ELF-1 (cell line): ENCODE data around the gene FABP2.
A peak's percentile ranks its signal among the peaks of the same experiment; 100 is the strongest.
"Not testable (repeated sequence)": the region's sequence is repeated elsewhere in the genome, so short reads cannot be mapped to it uniquely, and the experiment has no call there.

Experiments
- DNase-seq: peaks from one replicate; pipeline ENCODE4 v3.0.0-alpha.2; 2016; ENCODE audit warnings: low read depth, low spot score

FABP2 gene

DNA sequence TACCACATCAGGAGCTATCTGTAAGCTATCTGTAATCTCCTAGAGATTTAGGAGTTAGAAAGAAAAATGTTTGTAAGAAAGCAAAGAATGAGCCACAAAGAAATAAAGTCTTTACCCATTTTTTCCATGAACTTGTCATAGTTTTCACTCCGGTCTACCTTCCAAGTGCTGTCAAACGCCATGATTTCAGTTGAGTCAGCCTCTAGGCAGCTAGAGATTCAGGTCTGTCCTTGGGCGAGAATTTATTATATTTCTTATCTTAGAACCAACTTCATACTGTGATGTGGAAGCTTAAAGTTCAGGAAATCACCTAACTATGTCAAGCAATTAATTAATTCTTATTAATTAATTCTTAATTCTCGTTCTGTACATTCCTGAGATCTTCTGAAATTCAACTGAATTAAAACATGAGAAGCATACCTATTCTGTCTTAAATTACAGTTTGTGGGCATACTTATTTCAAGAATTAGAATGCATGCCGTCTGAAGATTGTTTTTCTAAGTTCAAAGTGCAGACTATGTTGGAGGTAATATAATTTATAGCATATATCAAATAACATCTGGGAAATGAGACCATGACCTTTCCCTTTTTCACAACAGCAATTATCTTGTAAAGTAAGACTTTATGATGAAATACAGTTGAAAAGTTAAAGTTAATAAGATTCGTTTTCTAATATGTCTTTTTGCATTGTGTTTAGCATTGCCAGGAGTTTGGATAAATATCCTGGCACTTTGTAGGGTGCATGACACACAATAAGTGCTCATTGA is at the start of gene FABP2:
Gene FABP2, minus strand, starts transcription at position 218 of the 767 bp plus-strand sequence. Its CDS starts 36 bp downstream, at position 182.
- no peak for DNase-seq

DNA sequence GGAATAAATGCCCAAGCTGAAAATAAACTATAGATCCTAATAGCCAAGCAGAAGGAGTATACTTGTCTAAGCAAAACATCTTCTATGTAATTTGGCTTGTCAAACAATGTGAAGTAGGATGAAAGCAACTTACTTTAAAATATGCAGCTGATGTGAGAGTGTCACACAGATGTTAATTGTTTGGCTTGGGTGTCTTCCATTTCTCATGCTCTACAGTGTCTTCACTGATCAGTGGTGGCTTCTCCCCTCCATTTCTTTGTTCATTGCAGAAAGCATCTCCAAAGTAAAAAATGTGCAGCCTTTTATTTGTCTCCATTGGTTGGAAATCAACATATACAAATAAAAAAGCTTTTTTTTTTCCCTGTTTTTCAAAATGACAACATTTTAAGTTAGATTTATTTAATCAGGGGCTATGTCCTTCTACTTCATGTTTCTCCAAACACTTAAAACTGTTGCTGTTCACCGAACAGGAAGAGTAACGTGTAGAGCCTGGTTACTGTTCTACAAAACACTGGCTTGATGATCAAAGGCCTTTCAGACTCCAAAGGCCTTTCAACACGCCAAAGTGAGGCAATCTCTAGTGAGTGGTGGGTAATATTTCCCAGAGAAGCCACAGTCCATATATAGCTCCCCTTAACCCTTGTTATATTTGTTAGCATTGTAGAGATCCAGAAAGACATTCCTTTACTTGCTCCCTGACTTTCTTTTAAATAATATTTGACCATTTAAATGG is 49.2 kb upstream of the FABP2 start:
- not testable (repeated sequence) for DNase-seq

DNA sequence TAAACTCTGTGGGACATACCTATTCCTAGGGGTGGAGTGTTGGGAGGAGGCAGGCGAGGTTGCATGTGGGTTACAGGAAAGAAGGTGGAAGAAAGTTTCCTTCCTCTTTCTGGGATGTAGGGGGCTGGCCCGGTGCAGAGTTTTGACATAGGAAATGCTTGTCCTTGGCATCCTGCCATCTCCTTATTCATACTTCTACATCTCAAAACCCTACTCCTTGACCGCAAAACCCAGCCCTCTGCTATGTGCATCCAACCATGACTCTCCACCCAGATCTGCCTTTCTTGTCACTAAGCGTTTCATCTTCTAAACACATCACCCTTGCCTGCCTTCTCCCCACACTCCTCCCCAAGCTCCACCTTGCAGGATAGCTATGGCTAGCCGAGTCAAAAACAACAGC is 48.5 kb upstream of the FABP2 start:
- not testable (repeated sequence) for DNase-seq

DNA sequence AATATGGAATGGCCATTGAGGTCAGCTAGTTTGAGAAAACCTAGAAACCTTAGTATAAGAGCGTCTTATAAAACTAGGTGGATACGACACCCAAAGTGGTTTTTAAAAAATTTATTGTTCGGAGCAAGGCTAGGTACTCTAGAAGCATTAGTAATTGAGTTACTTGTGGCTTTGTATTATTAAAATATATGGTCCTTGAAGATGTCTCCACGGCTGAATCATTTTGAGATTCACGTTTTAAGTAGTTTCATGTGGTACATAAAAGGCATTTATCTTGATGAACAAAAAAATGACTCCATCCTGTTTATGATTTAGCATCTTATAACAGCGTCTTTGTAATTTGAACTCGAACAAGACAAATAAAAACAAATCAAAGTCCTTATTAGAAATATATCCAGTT is 44.9 kb upstream of the FABP2 start:
- DNase-seq = not testable (repeated sequence)

DNA sequence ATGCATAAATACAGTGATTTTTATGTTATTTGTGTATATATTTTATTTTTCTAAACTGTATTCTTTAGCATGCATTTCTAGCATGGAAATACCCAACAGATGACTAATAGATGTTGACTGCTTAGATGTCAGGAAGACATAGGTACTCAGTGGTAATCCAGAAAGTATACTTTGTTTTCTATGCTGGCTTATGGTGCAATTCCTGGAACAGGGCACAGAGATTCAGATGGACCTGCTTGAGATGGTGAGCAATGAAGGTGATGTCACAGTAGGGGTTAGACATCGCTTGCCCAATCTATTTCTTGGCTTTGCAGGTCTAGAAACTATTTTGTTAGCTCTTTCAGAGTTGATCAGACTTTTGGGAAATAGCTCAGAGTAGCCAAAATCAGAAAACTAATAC is 42.3 kb upstream of the FABP2 start:
- not testable (repeated sequence) for DNase-seq

DNA sequence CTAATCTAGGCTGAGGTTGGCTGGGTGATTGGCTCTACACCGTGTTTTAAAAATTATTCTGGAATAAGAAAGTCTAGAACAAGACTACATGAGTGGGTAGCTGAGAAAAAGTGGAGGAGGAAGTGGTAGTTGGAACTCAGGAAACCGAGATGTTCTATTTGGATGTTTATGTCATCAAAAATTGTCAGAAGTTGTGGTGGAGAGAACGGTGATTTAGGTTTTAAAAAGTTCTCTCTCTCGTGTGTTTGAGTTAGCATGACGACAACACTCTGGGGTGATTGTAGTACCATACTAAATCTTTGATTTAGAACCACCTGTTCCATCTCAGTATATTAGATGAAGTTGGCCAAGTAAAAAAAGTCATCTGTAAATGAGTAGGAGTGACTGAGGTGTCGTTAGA is 41.4 kb upstream of the FABP2 start:
- DNase-seq = not testable (repeated sequence)

DNA sequence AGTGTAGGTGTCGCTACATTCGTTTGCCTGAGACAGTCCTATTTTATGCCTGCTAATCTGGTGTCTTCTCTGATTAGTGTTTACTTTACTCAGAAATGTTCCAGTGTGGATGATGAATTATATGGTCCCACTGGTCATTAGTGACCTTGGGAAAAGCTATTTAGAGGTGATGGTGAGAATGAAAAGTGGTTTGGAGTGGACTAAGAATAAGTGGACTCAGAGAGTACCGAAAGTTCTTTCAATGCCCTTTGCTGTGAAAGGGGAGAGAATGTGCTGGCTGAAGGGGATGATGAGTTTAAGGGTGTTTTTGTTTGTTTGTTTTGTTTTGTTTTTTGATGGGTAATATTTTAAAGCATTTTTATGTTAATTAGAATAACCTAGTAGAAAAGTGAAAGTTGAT is 40.5 kb upstream of the FABP2 start:
- not testable (repeated sequence) for DNase-seq

DNA sequence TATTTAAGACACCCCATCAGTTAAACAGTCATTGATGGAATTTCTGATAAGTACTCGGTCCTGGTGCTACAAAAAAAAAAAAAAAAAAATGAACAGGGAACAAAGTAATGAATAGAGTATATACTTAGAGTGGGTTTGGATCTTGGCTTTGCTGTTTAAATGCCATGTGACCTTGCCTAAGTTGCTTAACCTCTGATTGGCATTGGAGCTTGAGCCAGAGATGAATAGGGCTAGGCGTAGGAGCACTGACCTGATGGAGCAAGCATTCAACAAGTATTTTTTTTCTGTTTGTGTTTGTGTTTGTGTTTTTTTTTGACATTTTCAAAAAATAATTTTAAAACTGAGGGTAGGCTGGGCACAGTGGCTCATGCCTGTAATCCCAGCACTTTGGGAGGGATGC is 37.9 kb upstream of the FABP2 start:
- DNase-seq = not testable (repeated sequence)

DNA sequence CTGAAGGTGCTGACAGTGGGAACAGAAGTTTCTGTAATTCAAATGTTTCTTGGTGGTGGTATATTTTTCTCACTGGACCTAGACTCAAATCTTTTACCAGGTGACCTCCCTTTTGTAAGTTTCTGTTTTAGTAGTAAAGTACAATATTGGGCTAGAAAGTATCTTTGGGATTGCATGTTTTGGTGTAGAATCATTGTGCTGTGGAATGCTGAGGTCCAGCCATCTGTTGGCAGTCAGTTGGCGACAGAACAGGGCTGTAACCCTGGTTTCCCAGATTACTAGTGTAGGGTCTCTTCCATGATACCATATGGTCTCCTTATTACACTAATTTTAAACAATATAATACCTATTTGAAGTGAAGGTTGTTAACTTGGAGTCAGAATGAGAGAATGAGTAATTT is 34.9 kb upstream of the FABP2 start:
- not testable (repeated sequence) for DNase-seq

DNA sequence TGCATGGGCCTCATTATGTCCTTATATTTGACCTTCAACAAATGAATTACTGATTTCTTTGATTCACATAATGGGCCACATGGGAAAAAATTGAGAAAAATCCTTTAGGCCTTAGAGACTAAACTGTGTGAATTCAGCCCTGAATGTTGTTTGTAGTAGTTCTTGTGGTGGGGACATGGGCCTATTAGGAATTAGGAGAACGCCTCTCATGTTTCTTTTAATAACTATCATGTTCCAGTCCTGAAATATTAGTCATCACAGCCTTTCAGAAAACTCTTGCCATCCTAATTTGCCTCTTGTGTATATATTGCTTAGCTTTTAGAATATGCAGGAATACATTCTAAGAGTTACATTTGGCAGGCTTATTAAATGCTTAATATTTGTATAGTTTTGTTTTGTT is 34.1 kb upstream of the FABP2 start:
- not testable (repeated sequence) for DNase-seq

DNA sequence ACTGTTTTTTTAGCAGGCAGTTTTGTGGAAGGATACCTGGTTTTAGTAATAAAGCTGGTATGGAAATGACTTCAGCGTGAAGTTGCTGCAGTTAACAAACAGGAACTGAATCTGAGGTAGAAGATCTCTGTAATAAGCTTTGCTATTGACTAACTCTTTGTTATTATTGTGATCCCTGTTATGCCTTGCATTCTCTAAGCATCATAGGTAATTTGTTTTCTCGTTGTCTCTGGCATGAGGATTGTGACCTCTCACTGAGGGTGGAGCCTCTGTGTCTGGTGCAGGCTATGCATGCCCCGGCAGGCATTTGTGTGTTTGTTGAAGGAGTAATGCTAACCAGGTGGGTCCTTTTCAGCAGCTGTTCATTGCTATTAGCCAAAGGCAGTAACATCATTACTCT is 31.4 kb upstream of the FABP2 start:
- not testable (repeated sequence) for DNase-seq

DNA sequence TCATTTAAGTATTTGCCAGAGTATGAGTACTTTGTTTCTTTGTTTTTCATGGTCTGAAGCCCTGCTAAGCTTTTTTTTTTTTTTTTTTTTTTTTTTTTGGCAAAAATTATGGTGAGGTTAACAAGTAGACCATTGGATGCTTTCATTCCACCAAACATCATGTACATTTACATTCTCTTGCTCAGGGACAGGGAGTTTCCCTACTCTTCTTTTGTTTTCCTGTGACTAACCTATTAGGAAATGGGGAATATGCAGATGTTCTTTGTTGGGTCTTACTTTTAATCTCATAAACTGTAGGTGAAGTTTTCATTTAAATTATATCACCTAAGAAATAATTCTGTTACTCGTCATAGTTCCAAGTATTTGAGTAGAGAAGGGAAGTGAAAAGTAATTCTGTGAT is 26.2 kb upstream of the FABP2 start:
- not testable (repeated sequence) for DNase-seq

DNA sequence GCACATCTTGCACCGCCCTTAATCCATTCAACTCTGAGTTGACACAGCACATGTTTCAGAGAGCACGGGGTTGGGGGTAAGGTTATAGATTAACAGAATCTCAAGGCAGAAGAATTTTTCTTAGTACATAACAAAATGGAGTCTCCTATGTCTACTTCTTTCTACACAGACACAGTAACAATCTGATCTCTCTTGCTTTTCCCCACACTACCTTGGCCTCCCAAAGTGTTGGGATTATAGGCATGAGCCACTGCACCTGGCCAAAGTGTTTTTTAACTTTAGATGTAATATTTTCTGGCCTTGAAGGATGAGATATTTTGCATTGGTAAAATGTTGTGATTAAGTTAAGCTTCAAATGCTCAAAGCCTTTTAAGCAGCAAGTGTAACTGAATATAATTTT is 21.4 kb upstream of the FABP2 start:
- not testable (repeated sequence) for DNase-seq

DNA sequence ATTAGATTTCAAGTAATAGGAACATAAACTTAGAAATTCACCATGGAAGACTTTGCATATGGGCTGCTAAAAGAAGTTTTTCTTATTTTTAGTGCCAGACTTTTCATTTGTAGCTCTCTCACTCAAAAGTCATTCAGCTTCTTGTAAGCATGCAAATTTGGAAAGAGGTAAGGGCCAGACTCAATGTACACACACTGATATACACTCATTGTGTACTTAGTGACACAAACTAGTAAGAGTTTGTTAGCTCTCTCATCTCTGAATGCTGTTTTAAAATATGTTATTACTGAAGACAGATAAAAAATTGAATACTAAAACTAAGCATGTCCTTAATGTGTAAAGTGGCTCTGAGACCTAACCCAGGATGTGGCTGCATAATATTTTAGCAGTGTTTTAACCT is 18.0 kb upstream of the FABP2 start:
- DNase-seq = not testable (repeated sequence)

DNA sequence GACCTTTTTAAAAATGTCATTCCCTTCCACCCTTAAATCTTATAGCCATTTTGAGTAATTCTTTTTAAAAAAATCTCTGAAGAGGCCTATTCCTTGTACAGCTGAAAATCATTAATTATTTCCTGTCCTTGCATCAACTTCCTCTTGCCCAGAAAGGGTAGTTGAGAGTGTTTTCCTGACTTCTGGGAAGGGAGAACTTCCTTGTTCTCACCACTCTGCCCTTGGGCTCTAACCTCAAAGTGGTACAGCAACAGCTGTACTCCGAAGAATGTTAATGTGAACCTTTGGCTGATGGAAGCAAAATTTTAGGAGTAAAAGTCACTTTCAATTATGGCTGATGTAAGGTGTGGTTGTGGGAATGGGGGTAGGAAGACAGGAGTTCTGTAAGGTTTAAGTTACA is 15.1 kb upstream of the FABP2 start:
- no peak for DNase-seq

DNA sequence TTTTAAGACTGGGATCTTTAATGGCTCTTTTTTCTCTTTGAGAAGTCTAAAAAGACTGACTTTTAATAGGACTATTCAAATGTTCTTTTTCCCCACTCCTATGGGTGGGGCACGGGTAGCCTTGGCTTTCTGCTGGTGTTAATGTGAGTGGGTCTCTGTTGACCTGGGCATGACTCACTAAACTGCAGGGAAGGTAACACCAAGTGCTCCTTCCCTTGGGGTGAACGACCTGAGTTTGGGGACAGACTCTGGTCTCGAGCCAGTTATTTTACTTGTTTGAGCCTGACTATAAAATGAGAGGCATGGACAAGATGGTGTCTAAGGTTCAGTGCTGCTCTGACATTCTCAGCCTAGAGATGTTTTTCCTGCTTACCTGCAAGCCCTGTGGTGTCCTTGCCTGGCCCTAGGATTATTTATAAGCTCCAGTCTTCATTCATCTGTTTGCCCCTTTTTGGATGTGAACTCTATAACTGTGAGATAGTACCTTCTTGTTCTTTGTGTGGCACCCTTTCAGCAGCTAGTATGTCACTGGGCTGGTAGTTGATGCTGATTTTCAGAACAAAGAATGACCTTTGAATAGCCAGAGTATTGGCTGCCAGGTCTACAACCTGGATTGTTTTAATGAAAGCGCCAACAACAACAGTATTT is 14.5 kb upstream of the FABP2 start:
- not testable (repeated sequence) for DNase-seq

DNA sequence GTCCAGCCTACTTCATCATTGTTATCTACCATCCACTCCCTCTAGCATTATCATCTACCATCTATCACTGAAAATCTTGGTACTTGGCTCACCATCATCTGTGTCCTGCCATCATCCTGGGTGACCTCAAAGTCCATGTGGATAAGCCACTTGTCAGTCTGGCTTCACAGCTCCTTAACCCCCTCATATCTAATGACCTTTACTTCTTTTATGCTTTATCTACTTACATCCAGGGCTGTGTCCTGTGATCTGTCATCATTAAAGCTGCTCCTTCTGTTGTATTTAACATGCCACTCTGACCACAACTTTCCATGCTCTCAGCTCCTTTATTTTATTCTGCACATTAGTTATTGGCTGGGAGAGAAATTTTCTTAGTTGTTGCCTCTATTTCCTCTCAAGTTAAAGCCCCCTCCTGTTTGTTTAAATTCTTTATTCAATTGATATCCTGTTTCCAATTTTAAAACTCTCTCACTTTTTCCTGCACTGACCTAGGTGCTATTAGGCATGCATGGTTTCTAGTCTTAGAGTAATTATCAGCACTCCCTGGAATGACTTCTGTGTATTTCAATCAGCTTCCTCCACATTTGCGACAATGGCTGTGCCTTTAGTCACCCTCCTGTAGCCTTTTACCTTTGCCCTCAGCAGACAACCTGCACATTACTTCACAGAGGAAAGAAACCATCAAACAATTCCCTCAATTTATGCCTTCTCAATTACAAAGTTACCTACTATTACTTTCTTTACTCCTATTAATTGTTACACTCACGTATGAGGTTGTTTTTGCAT is 8.1 kb upstream of the FABP2 start:
- no peak for DNase-seq

DNA sequence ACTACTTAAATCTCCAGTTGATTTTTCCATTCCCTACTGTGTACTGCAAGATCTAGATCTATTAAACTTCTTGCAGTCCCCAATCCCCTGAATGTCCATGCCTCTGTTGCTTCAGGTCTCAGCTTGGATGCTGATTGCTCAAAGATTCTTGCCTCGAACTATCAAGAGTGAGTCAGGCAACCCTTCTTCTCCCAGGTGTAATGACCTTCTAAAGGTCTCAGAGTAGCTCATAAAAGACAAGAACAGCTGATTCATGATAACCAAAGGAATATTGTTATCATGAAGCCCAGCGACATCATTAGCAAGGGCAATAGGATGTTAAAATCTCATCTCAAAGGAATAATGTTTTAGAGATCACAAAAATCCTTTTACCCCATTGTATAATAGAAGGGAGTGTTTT is 6.8 kb upstream of the FABP2 start:
- DNase-seq = no peak

DNA sequence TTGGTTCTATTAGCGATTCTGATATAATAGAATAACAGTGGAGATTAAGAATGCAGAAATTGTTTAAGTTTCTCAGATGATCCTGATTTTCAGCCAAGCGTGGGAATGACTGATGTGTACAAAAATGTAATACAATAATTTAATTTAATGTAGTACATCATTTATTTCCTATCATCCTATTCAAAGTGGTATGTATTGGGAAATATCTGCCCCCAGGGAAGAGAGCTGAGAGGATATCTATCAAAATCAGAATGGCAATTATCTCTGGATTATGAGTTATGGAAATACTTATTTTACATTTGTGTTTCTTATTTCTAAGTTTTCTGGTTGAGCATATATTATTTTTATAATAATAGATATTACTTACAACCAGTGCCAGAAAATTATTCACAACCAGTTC is 3.9 kb downstream of the FABP2 start:
- no peak for DNase-seq

DNA sequence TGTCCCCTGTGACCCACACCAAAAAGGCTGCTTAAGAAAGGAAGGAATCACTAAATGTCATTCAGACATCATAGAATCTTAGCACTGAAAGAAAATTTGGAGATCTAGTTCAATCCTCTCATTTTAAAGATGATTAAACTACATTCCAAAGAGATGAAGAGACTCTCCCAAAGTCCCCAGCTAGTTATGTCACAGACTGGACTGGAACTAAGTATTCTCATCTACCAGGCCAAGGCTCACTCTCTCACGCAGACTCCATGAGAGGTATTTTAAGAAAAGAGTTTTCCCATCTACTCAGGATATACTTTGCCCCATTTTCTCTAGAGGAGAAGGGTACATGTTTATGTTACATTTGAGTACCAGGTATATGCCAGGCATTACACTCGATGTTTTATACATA is 6.9 kb downstream of the FABP2 start:
- no peak for DNase-seq

DNA sequence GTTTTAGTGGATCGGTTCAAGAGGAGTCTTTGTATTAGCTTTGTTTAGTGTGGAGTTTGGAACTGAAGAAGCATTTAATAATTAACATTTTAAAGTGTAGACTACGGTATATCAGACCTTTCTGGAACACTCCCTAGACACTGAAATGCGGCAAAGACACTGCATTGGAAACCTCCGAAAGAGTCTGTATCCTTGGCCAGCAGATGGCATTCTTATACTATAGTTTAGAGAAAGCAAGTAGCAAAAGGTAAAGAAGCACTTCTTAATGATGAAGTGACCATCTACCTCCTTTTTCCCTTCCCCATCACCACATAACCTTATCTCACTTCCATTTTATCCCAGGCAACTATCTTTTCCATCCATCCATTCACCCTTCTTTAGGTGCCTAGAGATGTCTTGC is 7.6 kb downstream of the FABP2 start:
- DNase-seq = peak; percentile 19

DNA sequence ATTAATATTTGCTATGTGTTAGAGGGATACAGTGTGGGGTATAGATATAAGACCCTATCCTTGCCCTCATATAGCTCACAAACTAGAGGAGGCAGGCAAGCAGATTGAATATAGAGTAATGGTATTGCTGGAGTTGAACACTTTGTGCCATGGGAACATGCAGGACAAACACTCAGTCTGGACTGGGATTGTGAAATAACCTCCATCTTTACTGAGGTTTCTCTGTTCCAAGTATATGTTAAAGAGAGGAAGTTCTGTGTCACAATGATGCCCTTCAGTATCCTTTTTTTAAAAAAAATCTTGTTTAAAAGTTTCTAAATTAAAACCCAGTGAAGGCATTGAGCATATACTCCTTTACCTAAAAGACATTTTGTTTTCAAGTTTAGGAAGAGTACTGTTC is 8.7 kb downstream of the FABP2 start:
- DNase-seq = no peak
